Brain microvascular endothelial cell (primary cell): ENCODE results near the gene TTC31.

Source experiments
- DNase-seq: peaks from one replicate; pipeline ENCODE4 v3.0.0-alpha.2; 2020
- H3K27ac ChIP-seq: fragments of 250-450 bp; sonication (Bioruptor Pico); 2 replicates; pipeline ENCODE4 v1.5.1; 2020; ENCODE audit warnings: mild to moderate bottlenecking, moderate library complexity
- H3K27me3 ChIP-seq: fragments of 250-450 bp; sonication (Bioruptor Pico); replicated peaks from 2 replicates; pipeline ENCODE4 v1.5.1; 2020; ENCODE audit warnings: mild to moderate bottlenecking
- H3K36me3 ChIP-seq: fragments of 250-450 bp; sonication (Bioruptor Pico); replicated peaks from 2 replicates; pipeline ENCODE4 v1.5.1; 2020; ENCODE audit warnings: mild to moderate bottlenecking
- H3K4me3 ChIP-seq: 2 replicates; pipeline ENCODE4 v1.5.1; 2011; ENCODE audit warnings: low read depth, mild to moderate bottlenecking, control low read depth, low read length, moderate library complexity
- CTCF ChIP-seq: IDR thresholded peaks from 2 replicates; pipeline ENCODE4 v1.5.1; 2011; ENCODE audit warnings: low read depth, mild to moderate bottlenecking, moderate library complexity, low read length, control low read depth, inconsistent platforms; ENCODE audit errors: missing control alignments
- in situ Hi-C: cut with HindIII; loops from 2 replicates; pipeline ENCODE4 v1.10.0; 2017; ENCODE audit warnings: low sequenced_read_pairs, low pct_ligation_motif_present

TTC31 gene

GRCh38 chr2:74537140-74537539 lies 54.3 kb downstream of the TTC31 start:
- in situ Hi-C loops: no loop called here
- TF ChIP-seq CTCF: no peak
- DNase-seq: no peak
- no peak overlapping the region for H3K4me3 ChIP-seq
- no peak overlapping the region for H3K27ac ChIP-seq
- no peaks in the 10 kb centered on the region for H3K27me3 ChIP-seq
- H3K36me3 ChIP-seq: peaks cover 3% of the 10 kb centered on the region

GRCh38 chr2:74538881-74539339 lies 56.0 kb downstream of the TTC31 start:
- no peaks in the 10 kb centered on the region for H3K27me3 ChIP-seq
- no peak overlapping the region for H3K4me3 ChIP-seq
- no peak for DNase-seq
- in situ Hi-C loops: no loop called here
- H3K36me3 ChIP-seq: no peaks in the 10 kb centered on the region
- H3K27ac ChIP-seq: no peak overlapping the region
- TF ChIP-seq CTCF: no peak

- no peak for DNase-seq
- H3K4me3 ChIP-seq: no peak overlapping the region
- no peak overlapping the region for H3K27ac ChIP-seq
- TF ChIP-seq CTCF: no peak
- no peaks in the 10 kb centered on the region for H3K27me3 ChIP-seq
- H3K36me3 ChIP-seq: no peaks in the 10 kb centered on the region
- in situ Hi-C loops: no loop called here
These were observed 57.4 kb downstream of the TTC31 start for GRCh38 chr2:74540291-74540690.

GRCh38 chr2:74542978-74543377 lies 60.1 kb downstream of the TTC31 start:
- no peak overlapping the region for H3K27ac ChIP-seq
- no peak overlapping the region for H3K4me3 ChIP-seq
- DNase-seq: no peak
- in situ Hi-C loops: no loop called here
- no peak for TF ChIP-seq CTCF
- no peaks in the 10 kb centered on the region for H3K27me3 ChIP-seq
- no peaks in the 10 kb centered on the region for H3K36me3 ChIP-seq
